Measurements from ENCODE around the gene P2RX5.

GRCh38 chr17:3745071-3745470 lies 49.1 kb upstream of the P2RX5 start:
- TF ChIP-seq POLR2A (IDR thresholded peaks at IDR 0.05) (no peak), CTCF (IDR thresholded peaks at IDR 0.05) (no peak), POLR2AphosphoS5 (IDR thresholded peaks at IDR 0.05) (no peak), EP300 (IDR thresholded peaks at IDR 0.05) (no peak)

Measured in gastroesophageal sphincter (tissue), 3 donors.